ENCODE results near the gene C10orf105. TPM values are rescaled to one million over a fixed set of nuclear protein-coding genes. Genes with fewer than 3 reads are reported as not detected.

The C10orf105 gene
- total RNA-seq, 2 experiments from 2014 or later: 0.09 to 0.15 TPM

DNA sequence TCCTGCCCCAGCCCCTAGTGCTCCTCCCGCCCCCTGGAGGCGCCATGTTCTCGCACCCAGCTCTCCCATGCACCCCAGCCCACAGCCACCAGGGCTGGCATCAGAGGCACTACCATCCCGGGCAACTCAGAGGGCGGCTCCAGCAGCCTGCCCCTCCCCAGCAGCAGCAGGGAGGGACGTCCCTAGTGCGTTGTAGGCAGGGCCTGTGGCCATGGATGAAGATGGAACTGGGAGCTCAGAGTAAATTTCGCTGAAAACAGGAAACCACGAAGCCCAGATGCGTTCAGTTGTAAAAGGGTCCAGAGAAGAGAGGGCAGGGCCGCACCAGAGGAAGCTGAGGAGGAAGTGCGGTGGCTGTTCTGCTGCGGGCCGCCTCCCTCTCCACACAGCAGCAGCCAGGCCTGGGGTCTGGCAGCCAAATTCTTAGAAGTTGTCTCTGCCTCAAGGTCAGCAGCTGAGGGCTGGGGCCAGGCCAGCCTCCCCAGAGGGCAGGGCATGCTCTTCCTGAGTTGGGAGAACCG, 29.2 kb upstream of the C10orf105 start:
- H4K20me1 ChIP-seq (ENCODE audit: insufficient read depth, low read length): no peaks in the 10 kb centered on the region
- H3K79me2 ChIP-seq (ENCODE audit: insufficient read depth, low read depth, low read length): no peaks in the 10 kb centered on the region
- peak; percentile 85 for DNase-seq (ENCODE audit: low spot score)
- H3K9me2 ChIP-seq (ENCODE audit: insufficient read depth, low read length): no peaks in the 10 kb centered on the region
- H3K36me3 ChIP-seq (ENCODE audit: insufficient read depth, low read length): no peaks in the 10 kb centered on the region
- POLR2A ChIA-PET: interaction anchor here (0.6 to 1.4 kb wide), 10 partner anchors 9 to 36 kb away, joined by 3 to 7 read pairs (median 4); no protein-coding TSS in a partner anchor
- H3K4me2 ChIP-seq (ENCODE audit: low read length): peak overlapping the region; percentile 73
- peak overlapping the region; percentile 25 for H3K4me3 ChIP-seq (ENCODE audit: low read depth, low read length, poor library complexity, severe bottlenecking)
- H3K27ac ChIP-seq (ENCODE audit: low read depth, low read length, poor library complexity, severe bottlenecking): peak overlapping the region; percentile 88
- CTCF ChIA-PET (ENCODE audit: unreplicated experiment): interaction anchor here (0.5 to 1.2 kb wide), 6 partner anchors 9 to 361 kb away, joined by 3 to 5 read pairs (median 3); partner anchors contain the start of gene VSIR
- H2AFZ ChIP-seq (ENCODE audit: low read length): peak overlapping the region; percentile 74; the same call in 1 of the 2 replicates
- peaks cover 75% of the 10 kb centered on the region for H3K4me1 ChIP-seq (ENCODE audit: insufficient read depth, low read length, poor library complexity, severe bottlenecking)
- H3K9me3 ChIP-seq (ENCODE audit: low read length): no peaks in the 10 kb centered on the region
- intact Hi-C loops (cut with micrococcal nuclease; ENCODE audit: unreplicated experiment): loop anchor here (1.0 kb wide), 1 partner anchor 21 kb away; no protein-coding TSS in a partner anchor
- TF ChIP-seq, protein P1, sequence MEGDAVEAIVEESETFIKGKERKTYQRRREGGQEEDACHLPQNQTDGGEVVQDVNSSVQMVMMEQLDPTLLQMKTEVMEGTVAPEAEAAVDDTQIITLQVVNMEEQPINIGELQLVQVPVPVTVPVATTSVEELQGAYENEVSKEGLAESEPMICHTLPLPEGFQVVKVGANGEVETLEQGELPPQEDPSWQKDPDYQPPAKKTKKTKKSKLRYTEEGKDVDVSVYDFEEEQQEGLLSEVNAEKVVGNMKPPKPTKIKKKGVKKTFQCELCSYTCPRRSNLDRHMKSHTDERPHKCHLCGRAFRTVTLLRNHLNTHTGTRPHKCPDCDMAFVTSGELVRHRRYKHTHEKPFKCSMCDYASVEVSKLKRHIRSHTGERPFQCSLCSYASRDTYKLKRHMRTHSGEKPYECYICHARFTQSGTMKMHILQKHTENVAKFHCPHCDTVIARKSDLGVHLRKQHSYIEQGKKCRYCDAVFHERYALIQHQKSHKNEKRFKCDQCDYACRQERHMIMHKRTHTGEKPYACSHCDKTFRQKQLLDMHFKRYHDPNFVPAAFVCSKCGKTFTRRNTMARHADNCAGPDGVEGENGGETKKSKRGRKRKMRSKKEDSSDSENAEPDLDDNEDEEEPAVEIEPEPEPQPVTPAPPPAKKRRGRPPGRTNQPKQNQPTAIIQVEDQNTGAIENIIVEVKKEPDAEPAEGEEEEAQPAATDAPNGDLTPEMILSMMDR (conservative IDR thresholded peaks at IDR 0.05; ENCODE audit: low read length): peak; percentile 38; the same call in 1 of the 2 replicates
- no peak for TF ChIP-seq EZH2phosphoT487 (IDR thresholded peaks at IDR 0.05; ENCODE audit: borderline replicate concordance, low read depth, low read length)
- BruUV-seq (replicated peaks): no TSS peak

DNA sequence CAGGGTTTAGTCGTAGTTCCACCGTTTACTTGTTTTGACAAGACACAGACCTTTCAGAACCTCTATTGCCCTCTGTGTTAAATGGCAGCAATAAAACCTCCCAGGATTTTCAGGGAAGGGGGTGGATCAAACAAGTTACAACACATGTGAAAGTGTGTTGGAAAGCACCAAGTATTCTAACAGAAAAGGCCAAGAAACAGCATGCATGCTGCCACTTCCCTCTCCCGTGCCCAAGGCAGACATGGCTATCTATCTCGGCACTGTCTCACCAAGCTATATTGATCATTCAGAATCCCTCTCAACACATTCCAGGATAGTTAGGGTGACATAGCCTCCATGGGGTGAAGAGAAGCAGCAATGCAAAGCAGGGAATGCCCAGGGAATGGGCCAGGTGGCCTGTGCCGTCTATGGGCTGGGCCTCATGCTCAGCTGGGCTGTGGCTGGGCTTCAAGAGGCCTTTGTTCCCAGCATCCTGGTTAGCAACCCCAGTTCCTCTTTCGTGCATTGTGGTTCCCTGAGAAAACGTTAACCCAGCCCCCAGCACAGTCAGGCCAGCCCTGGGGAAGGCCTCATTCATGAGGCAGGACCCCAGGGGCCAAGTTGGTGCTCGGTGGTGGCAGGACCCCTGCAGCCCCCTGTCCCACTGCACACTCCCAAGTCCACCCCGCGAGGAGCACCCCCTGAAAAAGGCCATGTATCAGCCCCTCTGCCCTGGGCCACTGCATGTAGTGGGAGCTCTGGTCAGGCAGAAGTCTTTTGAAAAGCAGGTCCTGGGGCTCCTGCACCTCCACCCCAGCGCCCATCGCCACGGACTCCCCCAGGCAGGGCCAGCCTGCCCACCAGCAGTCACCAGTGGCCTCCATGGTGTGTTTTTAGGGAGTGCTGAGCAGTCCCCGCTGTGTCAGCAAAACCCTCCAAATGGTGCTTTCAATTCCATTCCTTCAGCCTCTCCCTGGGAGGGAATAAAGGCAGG, 28.3 kb upstream of the C10orf105 start:
- Histone ChIP-seq H3K36me3 (ENCODE audit: insufficient read depth, low read length) (no peaks in the 10 kb centered on the region), H3K9me3 (ENCODE audit: low read length) (no peaks in the 10 kb centered on the region), H3K4me2 (ENCODE audit: low read length) (peak overlapping the region; percentile 73), H4K20me1 (ENCODE audit: insufficient read depth, low read length) (no peaks in the 10 kb centered on the region), H3K9me2 (ENCODE audit: insufficient read depth, low read length) (no peaks in the 10 kb centered on the region), H3K4me1 (ENCODE audit: insufficient read depth, low read length, poor library complexity, severe bottlenecking) (peaks cover 66% of the 10 kb centered on the region), H2AFZ (ENCODE audit: low read length) (peak overlapping the region; percentile 74; the same call in 1 of the 2 replicates), H3K4me3 (ENCODE audit: low read depth, low read length, poor library complexity, severe bottlenecking) (peak overlapping the region; percentile 25), H3K27ac (ENCODE audit: low read depth, low read length, poor library complexity, severe bottlenecking) (peak overlapping the region; percentile 88), H3K79me2 (ENCODE audit: insufficient read depth, low read depth, low read length) (no peaks in the 10 kb centered on the region)
- ChIA-PET POLR2A (interaction anchor here (1.0 to 1.4 kb wide), 7 partner anchors 10 to 26 kb away, joined by 3 to 7 read pairs (median 3); no protein-coding TSS in a partner anchor), CTCF (ENCODE audit: unreplicated experiment) (interaction anchor here (0.6 to 1.3 kb wide), 5 partner anchors 10 to 360 kb away, joined by 3 to 5 read pairs (median 4); partner anchors contain the start of gene VSIR)
- BruUV-seq (replicated peaks): no TSS peak
- intact Hi-C loops (cut with micrococcal nuclease; ENCODE audit: unreplicated experiment): loop anchor here (1.0 kb wide), 2 partner anchors 21 to 25 kb away; partner anchors contain the start of gene VSIR
- peak; percentile 77 for DNase-seq (ENCODE audit: low spot score)
- TF ChIP-seq, protein P1 (conservative IDR thresholded peaks at IDR 0.05; ENCODE audit: low read length): no peak
- TF ChIP-seq EZH2phosphoT487 (IDR thresholded peaks at IDR 0.05; ENCODE audit: borderline replicate concordance, low read depth, low read length): no peak

Measured in OCI-LY7 (cell line).